HL-60 (cell line): ENCODE results near the gene BLMH.

Experiments
- GABPA ChIP-seq: IDR thresholded peaks from 2 replicates; pipeline ENCODE4 v1.6.1; 2012; ENCODE audit warnings: low read depth
- POLR2AphosphoS5 ChIP-seq: IDR thresholded peaks from 2 replicates; pipeline ENCODE4 v1.6.1; 2012; ENCODE audit warnings: low read depth
- SPI1 ChIP-seq: IDR thresholded peaks from 2 replicates; pipeline ENCODE4 v1.6.1; 2012; ENCODE audit warnings: low read depth, mild to moderate bottlenecking, borderline replicate concordance
- TF ChIP-seq, protein P1 (sequence below): IDR thresholded peaks from one replicate; pipeline ENCODE4 v1.5.1; 2011; ENCODE audit warnings: low read length, control low read depth, inconsistent platforms; ENCODE audit not compliant: insufficient read depth
- TF ChIP-seq, protein P2 (sequence below): IDR thresholded peaks from 2 replicates; pipeline ENCODE4 v1.6.1; 2012; ENCODE audit warnings: low read depth; ENCODE audit not compliant: insufficient replicate concordance

DNA sequence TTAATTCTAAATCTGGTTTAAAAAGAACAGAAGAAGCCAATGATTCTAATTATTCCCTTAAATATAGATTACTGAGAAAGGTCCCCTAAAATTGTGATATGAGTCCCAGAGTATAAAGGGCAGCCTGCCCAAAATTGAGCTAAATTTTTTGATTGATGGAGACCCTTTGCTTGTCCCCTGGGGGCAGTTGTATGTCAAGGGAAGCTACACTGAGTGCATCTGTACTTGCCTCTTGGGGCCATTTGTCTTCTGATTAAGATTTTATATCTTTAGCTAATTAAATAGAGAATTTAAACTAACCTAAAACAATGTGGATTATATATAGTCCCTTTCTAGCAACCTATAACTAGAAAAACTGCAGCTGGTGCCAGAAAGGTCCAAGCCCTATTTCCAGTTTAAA, 12.6 kb downstream of the BLMH start:
- TF ChIP-seq, protein P1, sequence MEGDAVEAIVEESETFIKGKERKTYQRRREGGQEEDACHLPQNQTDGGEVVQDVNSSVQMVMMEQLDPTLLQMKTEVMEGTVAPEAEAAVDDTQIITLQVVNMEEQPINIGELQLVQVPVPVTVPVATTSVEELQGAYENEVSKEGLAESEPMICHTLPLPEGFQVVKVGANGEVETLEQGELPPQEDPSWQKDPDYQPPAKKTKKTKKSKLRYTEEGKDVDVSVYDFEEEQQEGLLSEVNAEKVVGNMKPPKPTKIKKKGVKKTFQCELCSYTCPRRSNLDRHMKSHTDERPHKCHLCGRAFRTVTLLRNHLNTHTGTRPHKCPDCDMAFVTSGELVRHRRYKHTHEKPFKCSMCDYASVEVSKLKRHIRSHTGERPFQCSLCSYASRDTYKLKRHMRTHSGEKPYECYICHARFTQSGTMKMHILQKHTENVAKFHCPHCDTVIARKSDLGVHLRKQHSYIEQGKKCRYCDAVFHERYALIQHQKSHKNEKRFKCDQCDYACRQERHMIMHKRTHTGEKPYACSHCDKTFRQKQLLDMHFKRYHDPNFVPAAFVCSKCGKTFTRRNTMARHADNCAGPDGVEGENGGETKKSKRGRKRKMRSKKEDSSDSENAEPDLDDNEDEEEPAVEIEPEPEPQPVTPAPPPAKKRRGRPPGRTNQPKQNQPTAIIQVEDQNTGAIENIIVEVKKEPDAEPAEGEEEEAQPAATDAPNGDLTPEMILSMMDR = no peak
- TF ChIP-seq POLR2AphosphoS5 (no peak), GABPA (no peak), SPI1 (no peak)
- TF ChIP-seq, protein P2, sequence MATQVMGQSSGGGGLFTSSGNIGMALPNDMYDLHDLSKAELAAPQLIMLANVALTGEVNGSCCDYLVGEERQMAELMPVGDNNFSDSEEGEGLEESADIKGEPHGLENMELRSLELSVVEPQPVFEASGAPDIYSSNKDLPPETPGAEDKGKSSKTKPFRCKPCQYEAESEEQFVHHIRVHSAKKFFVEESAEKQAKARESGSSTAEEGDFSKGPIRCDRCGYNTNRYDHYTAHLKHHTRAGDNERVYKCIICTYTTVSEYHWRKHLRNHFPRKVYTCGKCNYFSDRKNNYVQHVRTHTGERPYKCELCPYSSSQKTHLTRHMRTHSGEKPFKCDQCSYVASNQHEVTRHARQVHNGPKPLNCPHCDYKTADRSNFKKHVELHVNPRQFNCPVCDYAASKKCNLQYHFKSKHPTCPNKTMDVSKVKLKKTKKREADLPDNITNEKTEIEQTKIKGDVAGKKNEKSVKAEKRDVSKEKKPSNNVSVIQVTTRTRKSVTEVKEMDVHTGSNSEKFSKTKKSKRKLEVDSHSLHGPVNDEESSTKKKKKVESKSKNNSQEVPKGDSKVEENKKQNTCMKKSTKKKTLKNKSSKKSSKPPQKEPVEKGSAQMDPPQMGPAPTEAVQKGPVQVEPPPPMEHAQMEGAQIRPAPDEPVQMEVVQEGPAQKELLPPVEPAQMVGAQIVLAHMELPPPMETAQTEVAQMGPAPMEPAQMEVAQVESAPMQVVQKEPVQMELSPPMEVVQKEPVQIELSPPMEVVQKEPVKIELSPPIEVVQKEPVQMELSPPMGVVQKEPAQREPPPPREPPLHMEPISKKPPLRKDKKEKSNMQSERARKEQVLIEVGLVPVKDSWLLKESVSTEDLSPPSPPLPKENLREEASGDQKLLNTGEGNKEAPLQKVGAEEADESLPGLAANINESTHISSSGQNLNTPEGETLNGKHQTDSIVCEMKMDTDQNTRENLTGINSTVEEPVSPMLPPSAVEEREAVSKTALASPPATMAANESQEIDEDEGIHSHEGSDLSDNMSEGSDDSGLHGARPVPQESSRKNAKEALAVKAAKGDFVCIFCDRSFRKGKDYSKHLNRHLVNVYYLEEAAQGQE = no peak
